Measurements from ENCODE around the gene CCDC97. TPM values are rescaled to one million over a fixed set of nuclear protein-coding genes. Genes with fewer than 3 reads are reported as not detected.

CCDC97 gene
- total and polyA plus RNA-seq, 2 donors = 10.8 to 15.4 TPM

GRCh38 chr19:41311072-41311471 is 1.1 kb downstream of the CCDC97 start:
- Histone ChIP-seq H3K27ac (ENCODE audit: low read depth in 1 of 2, low read length in 1 of 2) (no peak overlapping the region), H3K27me3 (ENCODE audit: control insufficient read depth in 2 of 2, insufficient read depth in 1 of 2, low read length in 1 of 2) (no peaks in the 10 kb centered on the region), H3K36me3 (ENCODE audit: control insufficient read depth in 2 of 2, insufficient read depth in 2 of 2, low read length in 1 of 2) (peaks cover 19 to 37% of the 10 kb centered on the region in 2 donors), H3K4me3 (ENCODE audit: low read length in 2 of 2) (peak overlapping the region; percentile 79 to 95), H3K4me1 (ENCODE audit: control insufficient read depth in 2 of 2, insufficient read depth in 2 of 2, low read length in 2 of 2) (peaks cover 36 to 45% of the 10 kb centered on the region in 2 donors), H3K9me3 (ENCODE audit: control insufficient read depth in 2 of 2, insufficient read depth in 1 of 2, low read length in 1 of 2) (no peaks in the 10 kb centered on the region)
- no peak for DNase-seq (ENCODE audit: low read depth in 6 of 9, low spot score in 9 of 9)
- WGBS = 84% methylated on average over 5 of the region's 5 CpGs

DNA sequence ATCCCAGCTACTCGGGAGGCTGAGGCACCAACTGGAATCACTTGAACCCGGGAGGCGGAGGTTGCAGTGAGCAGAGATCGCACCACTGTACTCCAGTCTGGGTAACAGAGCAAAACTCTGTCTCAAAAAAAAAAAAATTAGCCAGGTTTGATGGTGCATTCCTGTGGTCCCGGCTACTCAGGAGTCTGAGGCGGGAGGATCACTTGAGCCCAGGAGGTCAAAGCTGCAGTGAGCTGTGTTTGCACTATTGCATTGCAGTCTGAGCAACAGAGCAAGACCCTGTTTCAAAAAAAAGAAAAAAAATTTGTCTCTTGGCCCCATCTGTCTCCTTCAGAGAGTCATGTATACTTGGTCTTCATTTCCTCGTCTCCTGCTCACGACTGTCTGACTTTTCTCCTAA is 1.6 kb downstream of the CCDC97 start:
- Histone ChIP-seq H3K36me3 (ENCODE audit: control insufficient read depth in 2 of 2, insufficient read depth in 2 of 2, low read length in 1 of 2) (peaks cover 19 to 37% of the 10 kb centered on the region in 2 donors), H3K27me3 (ENCODE audit: control insufficient read depth in 2 of 2, insufficient read depth in 1 of 2, low read length in 1 of 2) (no peaks in the 10 kb centered on the region), H3K4me1 (ENCODE audit: control insufficient read depth in 2 of 2, insufficient read depth in 2 of 2, low read length in 2 of 2) (peaks cover 30 to 40% of the 10 kb centered on the region in 2 donors), H3K27ac (ENCODE audit: low read depth in 1 of 2, low read length in 1 of 2) (no peak overlapping the region), H3K9me3 (ENCODE audit: control insufficient read depth in 2 of 2, insufficient read depth in 1 of 2, low read length in 1 of 2) (no peaks in the 10 kb centered on the region), H3K4me3 (ENCODE audit: low read length in 2 of 2) (no peak overlapping the region)
- DNase-seq (ENCODE audit: low read depth in 6 of 9, low spot score in 9 of 9) = no peak
- WGBS = 94% methylated on average over 8 of the region's 8 CpGs

GRCh38 chr19:41316306-41316920 is 6.4 kb downstream of the CCDC97 start:
- Histone ChIP-seq H3K27me3 (ENCODE audit: control insufficient read depth in 2 of 2, insufficient read depth in 1 of 2, low read length in 1 of 2) (no peaks in the 10 kb centered on the region), H3K27ac (ENCODE audit: low read depth in 1 of 2, low read length in 1 of 2) (no peak overlapping the region), H3K4me1 (ENCODE audit: control insufficient read depth in 2 of 2, insufficient read depth in 2 of 2, low read length in 2 of 2) (peaks cover 0 to 1% of the 10 kb centered on the region in 2 donors), H3K36me3 (ENCODE audit: control insufficient read depth in 2 of 2, insufficient read depth in 2 of 2, low read length in 1 of 2) (peaks cover 65 to 73% of the 10 kb centered on the region in 2 donors), H3K4me3 (ENCODE audit: low read length in 2 of 2) (no peak overlapping the region), H3K9me3 (ENCODE audit: control insufficient read depth in 2 of 2, insufficient read depth in 1 of 2, low read length in 1 of 2) (no peaks in the 10 kb centered on the region)
- DNase-seq (ENCODE audit: low read depth in 6 of 9, low spot score in 9 of 9) = no peak
- 98% methylated on average over 24 of the region's 24 CpGs for WGBS

GRCh38 chr19:41318696-41319499 is 8.9 kb downstream of the CCDC97 start:
- no peak overlapping the region for H3K27ac ChIP-seq (ENCODE audit: low read depth in 1 of 2, low read length in 1 of 2)
- no peak overlapping the region for H3K4me3 ChIP-seq (ENCODE audit: low read length in 2 of 2)
- no peak for DNase-seq (ENCODE audit: low read depth in 6 of 9, low spot score in 9 of 9)
- H3K27me3 ChIP-seq (ENCODE audit: control insufficient read depth in 2 of 2, insufficient read depth in 1 of 2, low read length in 1 of 2) = no peaks in the 10 kb centered on the region
- WGBS = 97% methylated on average over 19 of the region's 19 CpGs
- H3K4me1 ChIP-seq (ENCODE audit: control insufficient read depth in 2 of 2, insufficient read depth in 2 of 2, low read length in 2 of 2) = peaks cover 0 to 16% of the 10 kb centered on the region in 2 donors
- no peaks in the 10 kb centered on the region for H3K9me3 ChIP-seq (ENCODE audit: control insufficient read depth in 2 of 2, insufficient read depth in 1 of 2, low read length in 1 of 2)
- peaks cover 86% of the 10 kb centered on the region in 2 donors for H3K36me3 ChIP-seq (ENCODE audit: control insufficient read depth in 2 of 2, insufficient read depth in 2 of 2, low read length in 1 of 2)

DNA sequence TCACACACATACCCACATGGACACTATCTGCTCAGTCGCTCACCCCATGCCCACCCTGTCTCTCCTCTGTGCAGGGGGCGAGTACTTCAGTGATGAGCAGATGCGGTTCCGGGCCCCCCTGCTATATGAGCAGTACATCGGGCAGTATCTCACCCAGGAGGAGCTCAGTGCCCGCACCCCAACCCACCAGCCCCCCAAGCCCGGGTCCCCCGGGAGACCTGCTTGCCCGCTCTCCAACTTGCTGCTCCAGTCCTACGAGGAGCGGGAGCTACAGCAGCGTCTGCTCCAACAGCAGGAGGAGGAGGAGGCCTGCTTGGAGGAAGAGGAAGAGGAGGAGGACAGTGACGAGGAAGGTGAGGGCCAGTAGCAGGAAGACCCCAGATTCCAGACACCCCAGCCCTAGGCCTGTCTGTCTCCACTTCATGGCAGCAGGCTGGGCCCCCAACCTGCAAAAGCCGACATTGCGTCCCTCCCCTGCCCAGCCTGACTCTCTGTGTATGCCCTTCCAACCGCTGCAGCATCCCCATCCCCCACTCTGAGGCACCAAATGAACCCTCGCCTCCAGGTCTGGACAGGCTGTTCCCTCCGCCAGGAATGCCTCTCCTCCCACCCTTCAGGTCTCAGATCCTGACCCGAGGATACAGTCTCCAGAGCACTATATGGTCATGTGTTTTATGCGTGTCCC is 9.7 kb downstream of the CCDC97 start:
- H3K27me3 ChIP-seq (ENCODE audit: control insufficient read depth in 2 of 2, insufficient read depth in 1 of 2, low read length in 1 of 2) = no peaks in the 10 kb centered on the region
- H3K36me3 ChIP-seq (ENCODE audit: control insufficient read depth in 2 of 2, insufficient read depth in 2 of 2, low read length in 1 of 2) = peaks cover 89 to 91% of the 10 kb centered on the region in 2 donors
- H3K27ac ChIP-seq (ENCODE audit: low read depth in 1 of 2, low read length in 1 of 2) = no peak overlapping the region
- no peaks in the 10 kb centered on the region for H3K9me3 ChIP-seq (ENCODE audit: control insufficient read depth in 2 of 2, insufficient read depth in 1 of 2, low read length in 1 of 2)
- 94% methylated on average over 20 of the region's 20 CpGs for WGBS
- no peak overlapping the region for H3K4me3 ChIP-seq (ENCODE audit: low read length in 2 of 2)
- DNase-seq (ENCODE audit: low read depth in 6 of 9, low spot score in 9 of 9) = no peak
- peaks cover 0 to 18% of the 10 kb centered on the region in 2 donors for H3K4me1 ChIP-seq (ENCODE audit: control insufficient read depth in 2 of 2, insufficient read depth in 2 of 2, low read length in 2 of 2)

- Histone ChIP-seq H3K36me3 (ENCODE audit: control insufficient read depth in 2 of 2, insufficient read depth in 2 of 2, low read length in 1 of 2) (peaks cover 85 to 89% of the 10 kb centered on the region in 2 donors), H3K4me1 (ENCODE audit: control insufficient read depth in 2 of 2, insufficient read depth in 2 of 2, low read length in 2 of 2) (peaks cover 0 to 21% of the 10 kb centered on the region in 2 donors), H3K27ac (ENCODE audit: low read depth in 1 of 2, low read length in 1 of 2) (no peak overlapping the region), H3K9me3 (ENCODE audit: control insufficient read depth in 2 of 2, insufficient read depth in 1 of 2, low read length in 1 of 2) (no peaks in the 10 kb centered on the region), H3K4me3 (ENCODE audit: low read length in 2 of 2) (no peak overlapping the region), H3K27me3 (ENCODE audit: control insufficient read depth in 2 of 2, insufficient read depth in 1 of 2, low read length in 1 of 2) (no peaks in the 10 kb centered on the region)
- WGBS = 95% methylated on average over 11 of the region's 11 CpGs
- DNase-seq (ENCODE audit: low read depth in 6 of 9, low spot score in 9 of 9) = no peak
These were observed 10.2 kb downstream of the CCDC97 start for GRCh38 chr19:41320185-41320518.

- H3K27me3 ChIP-seq (ENCODE audit: control insufficient read depth in 2 of 2, insufficient read depth in 1 of 2, low read length in 1 of 2) = no peaks in the 10 kb centered on the region
- peaks cover 85 to 88% of the 10 kb centered on the region in 2 donors for H3K36me3 ChIP-seq (ENCODE audit: control insufficient read depth in 2 of 2, insufficient read depth in 2 of 2, low read length in 1 of 2)
- no peak overlapping the region for H3K4me3 ChIP-seq (ENCODE audit: low read length in 2 of 2)
- no peaks in the 10 kb centered on the region for H3K9me3 ChIP-seq (ENCODE audit: control insufficient read depth in 2 of 2, insufficient read depth in 1 of 2, low read length in 1 of 2)
- DNase-seq (ENCODE audit: low read depth in 6 of 9, low spot score in 9 of 9) = no peak
- 96% methylated on average over 4 of the region's 4 CpGs for WGBS
- H3K4me1 ChIP-seq (ENCODE audit: control insufficient read depth in 2 of 2, insufficient read depth in 2 of 2, low read length in 2 of 2) = peaks cover 0 to 24% of the 10 kb centered on the region in 2 donors
- H3K27ac ChIP-seq (ENCODE audit: low read depth in 1 of 2, low read length in 1 of 2) = no peak overlapping the region
These were observed 10.6 kb downstream of the CCDC97 start for GRCh38 chr19:41320568-41320967.

DNA sequence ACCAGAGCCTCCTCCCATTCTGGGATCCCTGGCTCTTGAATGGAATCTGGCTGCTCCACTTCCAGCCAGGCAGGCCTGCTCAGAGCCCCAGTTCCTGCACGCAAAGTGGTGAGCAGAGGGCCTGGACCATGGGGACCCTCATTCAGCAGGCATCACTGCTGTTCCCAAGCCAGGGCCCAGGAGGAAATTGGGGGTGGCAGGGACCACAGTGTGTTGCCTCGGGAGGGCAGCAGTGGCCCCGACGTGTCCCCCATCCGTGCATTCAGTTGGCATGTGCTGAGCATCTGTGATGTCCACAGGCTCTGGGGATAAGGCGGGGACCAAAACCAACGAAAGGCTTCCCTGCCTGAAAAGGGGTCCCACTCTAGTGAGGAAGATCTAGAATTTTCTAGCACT is 11.2 kb downstream of the CCDC97 start:
- Histone ChIP-seq H3K27ac (ENCODE audit: low read depth in 1 of 2, low read length in 1 of 2) (no peak overlapping the region), H3K4me3 (ENCODE audit: low read length in 2 of 2) (no peak overlapping the region), H3K9me3 (ENCODE audit: control insufficient read depth in 2 of 2, insufficient read depth in 1 of 2, low read length in 1 of 2) (no peaks in the 10 kb centered on the region), H3K27me3 (ENCODE audit: control insufficient read depth in 2 of 2, insufficient read depth in 1 of 2, low read length in 1 of 2) (no peaks in the 10 kb centered on the region), H3K4me1 (ENCODE audit: control insufficient read depth in 2 of 2, insufficient read depth in 2 of 2, low read length in 2 of 2) (peaks cover 0 to 30% of the 10 kb centered on the region in 2 donors), H3K36me3 (ENCODE audit: control insufficient read depth in 2 of 2, insufficient read depth in 2 of 2, low read length in 1 of 2) (peaks cover 79 to 83% of the 10 kb centered on the region in 2 donors)
- 96% methylated on average over 7 of the region's 7 CpGs for WGBS
- DNase-seq (ENCODE audit: low read depth in 6 of 9, low spot score in 9 of 9) = no peak

Measured in thymus (tissue), 11 donors.